GM19463 (cell line): ENCODE measurements around the gene PAPPA.
A peak's percentile ranks its signal among the peaks of the same experiment; 100 is the strongest.

Experiments
- ATAC-seq: cut with Tn5 transposase; IDR thresholded peaks from one replicate; pipeline ENCODE4 v1.9.1; 2021; ENCODE audit warnings: mild to moderate bottlenecking, moderate library complexity; ENCODE audit not compliant: unreplicated experiment

The PAPPA gene

DNA sequence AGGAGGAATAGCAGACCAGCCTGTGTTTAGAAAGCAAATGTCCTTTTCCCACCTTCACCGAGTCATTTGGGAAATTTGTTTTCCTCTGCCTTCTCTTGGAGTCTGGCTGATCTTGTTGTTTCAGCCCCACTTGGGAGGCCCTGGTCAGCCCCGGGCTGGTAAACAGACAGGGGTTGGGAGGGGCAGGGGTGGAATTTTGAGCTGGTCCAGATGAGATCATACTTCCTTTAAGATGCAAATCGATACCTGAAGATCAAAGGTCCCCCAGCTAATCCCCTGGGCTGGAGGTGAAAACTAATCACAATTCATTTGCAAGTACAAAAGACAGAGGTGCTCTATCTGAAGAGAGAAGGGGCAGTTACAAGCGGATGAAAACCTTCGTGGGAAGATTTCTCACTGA is 118.4 kb downstream of the PAPPA start:
- peak; percentile 53 for ATAC-seq

GRCh38 chr9:116274293-116274692 is 120.7 kb downstream of the PAPPA start:
- ATAC-seq, result no peak

- ATAC-seq, result no peak
Observed at GRCh38 chr9:116275418-116276195, 122.0 kb downstream of the PAPPA start.

GRCh38 chr9:116276196-116276493 is 122.6 kb downstream of the PAPPA start:
- ATAC-seq, result no peak

DNA sequence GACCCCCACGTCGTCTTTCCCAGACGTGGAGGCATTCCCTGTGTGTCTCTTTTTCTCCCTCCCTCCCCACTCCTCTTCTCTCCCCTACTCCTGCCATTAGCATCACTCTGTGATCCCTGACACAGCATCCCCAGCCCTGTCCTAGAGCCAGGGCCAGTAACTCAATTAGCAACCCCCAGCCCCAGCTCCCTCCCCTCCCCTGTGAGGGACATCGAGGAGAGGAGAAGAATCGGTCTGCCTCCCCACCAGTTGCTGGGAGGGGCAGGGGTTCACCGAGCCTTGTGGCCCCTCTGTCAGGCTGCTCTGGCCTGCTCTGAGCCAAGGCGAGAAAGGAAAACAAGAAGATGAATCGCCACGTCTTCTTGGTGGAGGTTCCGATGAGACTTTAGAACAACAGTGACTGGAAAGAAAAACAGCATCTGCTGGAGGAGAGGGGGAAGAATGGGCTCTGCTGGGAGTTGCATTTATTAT is 123.1 kb downstream of the PAPPA start:
- ATAC-seq, result no peak

GRCh38 chr9:116278326-116278725 is 124.7 kb downstream of the PAPPA start:
- no peak for ATAC-seq

GRCh38 chr9:116279230-116279629 is 125.6 kb downstream of the PAPPA start:
- ATAC-seq, result no peak

DNA sequence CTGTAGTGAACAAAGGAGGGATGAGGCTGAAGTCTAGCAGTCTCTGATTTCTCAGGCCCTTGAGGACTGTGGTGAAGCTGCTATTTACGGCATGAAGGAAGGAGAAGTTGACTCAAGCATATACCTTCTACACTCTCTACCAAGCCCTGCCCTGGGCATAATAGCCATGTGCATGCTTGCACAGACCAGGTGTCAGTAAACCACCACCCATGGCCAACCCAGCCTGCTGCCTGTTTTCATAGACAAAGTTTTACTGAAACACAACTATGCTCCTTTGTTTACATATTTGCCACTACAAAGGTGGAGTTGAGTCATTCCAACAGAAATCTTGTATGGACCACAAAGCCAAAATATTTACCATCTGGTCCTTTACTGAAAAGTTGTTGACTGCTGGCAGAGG is 126.9 kb downstream of the PAPPA start:
- ATAC-seq, result no peak

- no peak for ATAC-seq
Observed at GRCh38 chr9:116282597-116282996, 129.0 kb downstream of the PAPPA start.

DNA sequence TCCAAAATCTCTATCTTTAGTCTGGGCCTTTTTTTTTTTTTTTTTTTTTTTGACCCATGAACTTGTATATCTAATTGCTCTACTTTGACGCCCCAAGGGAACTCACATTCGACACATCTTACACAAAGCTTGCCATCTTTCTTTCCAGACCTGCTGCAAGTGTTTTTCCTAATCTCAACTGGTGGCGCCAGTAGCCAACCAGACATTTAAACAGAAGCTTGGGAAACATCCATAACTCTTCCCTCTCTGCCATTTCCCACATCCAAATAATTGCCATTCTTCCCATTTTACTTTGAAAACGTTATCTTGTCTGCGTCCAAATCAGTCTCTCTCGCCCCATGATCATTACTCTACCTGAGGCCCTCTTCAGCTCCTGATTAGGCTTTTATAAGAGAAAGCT is 130.9 kb downstream of the PAPPA start:
- no peak for ATAC-seq

GRCh38 chr9:116285320-116285719 is 131.7 kb downstream of the PAPPA start:
- ATAC-seq, result no peak

GRCh38 chr9:116286297-116286696 is 132.7 kb downstream of the PAPPA start:
- ATAC-seq, result no peak

- no peak for ATAC-seq
Observed at GRCh38 chr9:116287721-116288120, 134.1 kb downstream of the PAPPA start.

DNA sequence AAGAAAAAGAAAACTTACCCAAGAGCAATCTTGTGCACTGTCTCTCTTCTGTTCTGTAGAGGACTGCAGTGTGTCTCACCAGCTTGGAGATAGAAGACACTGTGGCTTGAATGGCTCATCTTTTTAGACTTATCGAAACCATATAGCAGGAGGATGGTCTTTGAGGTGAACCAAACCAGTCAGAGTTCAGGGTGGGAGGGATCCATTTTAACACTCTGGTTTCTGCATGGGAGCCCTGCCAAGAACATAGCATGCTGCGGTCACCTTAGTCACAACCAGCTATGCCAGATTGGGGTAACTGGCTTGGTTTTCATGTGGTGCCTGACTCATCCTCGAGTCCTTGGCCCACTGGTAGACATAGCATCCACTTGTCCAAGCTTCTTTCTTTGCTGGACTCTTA is 135.1 kb downstream of the PAPPA start:
- ATAC-seq, result no peak

DNA sequence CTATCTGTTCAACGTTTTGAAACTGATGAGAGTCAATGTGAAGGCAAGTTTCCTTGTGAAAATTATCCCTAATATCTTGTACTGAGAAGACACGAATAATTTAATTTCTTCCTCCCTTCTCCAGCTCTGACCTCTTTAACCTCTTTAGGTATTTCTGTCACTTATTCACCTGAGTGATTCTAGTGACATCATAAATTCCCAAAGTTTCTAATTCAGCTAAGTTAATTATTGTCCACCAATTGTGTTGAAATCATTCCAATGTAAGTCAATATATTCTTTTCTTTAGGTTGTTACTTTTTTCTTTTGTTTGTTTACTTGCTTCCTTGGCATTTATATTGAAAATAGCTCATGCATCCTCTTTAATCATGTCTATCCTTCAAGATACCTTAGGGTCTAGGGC is 143.8 kb downstream of the PAPPA start:
- no peak for ATAC-seq

- ATAC-seq, result no peak
Observed at GRCh38 chr9:116298249-116298648, 144.7 kb downstream of the PAPPA start.

DNA sequence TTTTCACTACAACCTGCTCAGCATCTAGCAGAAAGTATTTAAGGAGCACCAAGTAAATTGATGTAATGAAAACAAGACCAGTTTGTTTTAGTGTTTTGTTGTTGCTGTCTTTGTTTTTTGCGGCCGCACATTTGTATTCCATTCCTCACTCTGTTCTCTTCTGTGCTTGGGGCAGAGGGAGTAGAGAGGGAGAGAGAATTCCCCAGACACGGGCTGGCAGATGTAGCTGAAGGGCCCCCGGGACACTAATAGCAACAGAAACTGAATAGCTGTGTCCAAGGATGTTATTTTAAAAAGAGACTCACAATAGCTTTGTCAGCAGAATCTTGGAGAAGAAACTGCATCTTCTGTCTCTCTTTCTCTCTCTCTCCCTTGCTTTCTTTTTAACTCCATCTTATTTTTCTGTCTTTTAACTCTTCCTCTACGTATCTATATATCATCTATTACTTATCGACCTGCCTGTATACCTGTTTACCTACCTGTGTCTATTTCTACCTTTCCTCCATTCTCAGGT is 145.3 kb downstream of the PAPPA start:
- no peak for ATAC-seq

GRCh38 chr9:116300360-116300870 is 146.8 kb downstream of the PAPPA start:
- no peak for ATAC-seq

- no peak for ATAC-seq
Observed at GRCh38 chr9:116303270-116303669, 149.7 kb downstream of the PAPPA start.

- ATAC-seq, result no peak
Observed at GRCh38 chr9:116303886-116304538, 150.4 kb downstream of the PAPPA start.

DNA sequence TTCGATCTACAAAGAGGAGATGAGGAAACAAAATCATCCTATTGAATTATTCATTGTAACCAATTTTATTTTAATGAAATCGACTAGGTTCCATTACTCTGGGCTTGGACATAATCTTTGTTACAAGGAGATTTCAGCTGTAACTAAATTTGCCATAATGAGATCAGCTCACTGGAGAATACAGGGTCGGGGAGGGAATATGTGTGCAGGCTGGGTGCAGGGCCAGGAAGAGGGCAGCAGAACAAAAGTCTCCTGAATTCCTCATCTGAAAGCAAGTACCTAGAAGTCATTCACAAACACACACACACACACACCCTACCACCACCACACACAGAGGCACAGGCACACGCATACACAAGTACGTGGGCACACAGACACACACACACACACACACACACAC is 151.2 kb downstream of the PAPPA start:
- ATAC-seq, result no peak

- no peak for ATAC-seq
Observed at GRCh38 chr9:116308076-116308475, 154.5 kb downstream of the PAPPA start.
